Activated naive CD8-positive, alpha-beta T cell treated with anti-CD3 and anti-CD28 coated beads, Interleukin-2, amount 50 U/mL, for 16 hours (primary cell): ENCODE data around the gene SHMT2.
"Not testable (repeated sequence)": the region's sequence is repeated elsewhere in the genome, so short reads cannot be mapped to it uniquely, and the experiment has no call there.

Experiments used
- DNase-seq: peaks from one replicate; pipeline ENCODE4 v3.0.0-alpha.2; 2020; ENCODE audit warnings: low read depth, low spot score

SHMT2 gene

GRCh38 chr12:57262126-57262822 is 32.8 kb downstream of the SHMT2 start:
- no peak for DNase-seq

- DNase-seq = no peak
Measured at GRCh38 chr12:57263096-57263495, 33.6 kb downstream of the SHMT2 start.

- DNase-seq = no peak
Measured at GRCh38 chr12:57266681-57267080, 37.2 kb downstream of the SHMT2 start.

- DNase-seq = no peak
Measured at GRCh38 chr12:57268264-57268663, 38.8 kb downstream of the SHMT2 start.

- no peak for DNase-seq
Measured at GRCh38 chr12:57270966-57271470, 41.5 kb downstream of the SHMT2 start.

GRCh38 chr12:57272337-57273151 is 43.0 kb downstream of the SHMT2 start:
- DNase-seq = no peak

GRCh38 chr12:57273516-57273915 is 44.0 kb downstream of the SHMT2 start:
- no peak for DNase-seq

GRCh38 chr12:57276233-57276632 is 46.7 kb downstream of the SHMT2 start:
- DNase-seq = not testable (repeated sequence)

GRCh38 chr12:57276935-57277563 is 47.5 kb downstream of the SHMT2 start:
- no peak for DNase-seq

- no peak for DNase-seq
Measured at GRCh38 chr12:57278465-57279381, 49.2 kb downstream of the SHMT2 start.

GRCh38 chr12:57280211-57281062 is 50.9 kb downstream of the SHMT2 start:
- peak; percentile 50 for DNase-seq

GRCh38 chr12:57282073-57282472 is 52.6 kb downstream of the SHMT2 start:
- DNase-seq = not testable (repeated sequence)
